Activated naive CD8-positive, alpha-beta T cell treated with anti-CD3 and anti-CD28 coated beads, Interleukin-2, amount 50 U/mL, for 16 hours (primary cell): ENCODE measurements around the gene SRSF8.
"Not testable (repeated sequence)": the region's sequence is repeated elsewhere in the genome, so short reads cannot be mapped to it uniquely, and the experiment has no call there.

Source experiments
- DNase-seq: peaks from one replicate; pipeline ENCODE4 v3.0.0-alpha.2; 2020; ENCODE audit warnings: low read depth, low spot score

Gene SRSF8, protein sequence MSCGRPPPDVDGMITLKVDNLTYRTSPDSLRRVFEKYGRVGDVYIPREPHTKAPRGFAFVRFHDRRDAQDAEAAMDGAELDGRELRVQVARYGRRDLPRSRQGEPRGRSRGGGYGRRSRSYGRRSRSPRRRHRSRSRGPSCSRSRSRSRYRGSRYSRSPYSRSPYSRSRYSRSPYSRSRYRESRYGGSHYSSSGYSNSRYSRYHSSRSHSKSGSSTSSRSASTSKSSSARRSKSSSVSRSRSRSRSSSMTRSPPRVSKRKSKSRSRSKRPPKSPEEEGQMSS

DNA sequence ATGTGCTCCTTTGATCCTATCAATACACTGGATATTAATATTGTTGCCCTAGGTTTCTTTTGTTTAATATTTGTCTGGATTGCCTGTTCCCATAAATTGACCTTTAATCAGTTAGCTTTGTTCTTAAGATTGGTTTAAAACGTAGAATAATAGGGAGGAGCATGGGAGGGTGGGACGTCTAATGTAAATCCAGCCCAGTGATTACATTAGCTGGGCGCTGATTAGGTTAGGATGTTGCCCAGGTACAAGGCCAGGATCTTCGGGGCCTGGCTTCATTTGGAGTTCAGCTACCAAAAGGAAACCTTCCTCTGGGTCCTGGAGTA is at the start of gene SRSF8:
TSS of gene SRSF8 (plus strand) at position 204 of the 323 bp plus-strand sequence. CDS start 308 bp downstream, outside the sequence.
- DNase-seq = no peak

DNA sequence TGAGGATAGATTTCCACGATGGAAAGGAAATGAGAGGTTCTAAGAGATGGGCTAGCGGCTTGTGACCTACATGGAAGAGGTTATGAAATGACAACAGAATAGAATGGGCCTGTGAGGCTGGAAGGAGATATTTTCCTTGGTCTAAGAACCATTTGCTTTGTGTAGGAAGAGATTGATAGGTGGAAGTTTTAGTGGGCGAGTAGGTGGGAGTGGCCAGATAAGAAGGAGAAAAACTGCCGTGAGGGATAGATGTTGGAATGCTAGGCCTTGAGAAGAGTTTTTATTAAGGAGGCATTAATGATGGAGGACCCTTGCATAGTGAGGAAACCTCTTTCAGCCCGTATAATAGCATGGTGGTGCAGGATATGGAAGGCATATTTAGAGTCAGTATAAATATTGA is 45.3 kb upstream of the SRSF8 start:
- not testable (repeated sequence) for DNase-seq

DNA sequence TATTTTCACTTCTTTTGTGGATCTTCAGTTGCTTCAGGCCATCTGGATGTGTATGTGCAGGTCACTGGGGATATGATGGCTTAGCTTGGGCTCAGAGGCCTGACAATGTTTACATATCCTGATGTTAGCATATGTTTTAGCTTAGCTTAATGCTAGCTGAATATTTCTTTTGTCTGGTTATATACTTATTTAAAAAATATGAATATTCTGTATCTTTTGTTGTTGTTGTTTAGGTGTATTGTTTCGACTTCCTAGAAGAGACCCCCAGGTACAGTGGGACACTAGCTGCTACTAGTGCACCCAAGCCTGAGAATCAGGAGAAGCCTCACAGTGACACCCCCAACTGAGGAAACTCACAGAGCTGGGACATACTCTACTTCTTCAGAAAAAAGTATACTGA is 41.8 kb upstream of the SRSF8 start, which contains the start of gene KDM4E:
TSS of gene KDM4E (plus strand) at position 301 of the 400 bp plus-strand sequence. CDS start 300 bp downstream, outside the sequence.
- no peak for DNase-seq

DNA sequence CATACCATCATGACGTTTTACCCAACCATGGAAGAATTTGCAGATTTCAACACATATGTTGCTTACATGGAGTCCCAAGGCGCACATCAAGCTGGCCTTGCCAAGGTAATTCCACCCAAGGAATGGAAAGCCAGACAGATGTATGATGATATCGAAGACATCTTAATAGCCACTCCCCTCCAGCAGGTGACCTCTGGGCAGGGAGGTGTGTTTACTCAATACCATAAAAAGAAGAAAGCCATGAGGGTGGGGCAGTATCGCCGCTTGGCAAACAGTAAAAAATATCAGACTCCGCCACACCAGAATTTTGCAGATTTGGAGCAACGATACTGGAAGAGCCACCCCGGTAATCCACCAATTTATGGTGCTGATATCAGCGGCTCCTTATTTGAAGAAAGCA is 41.1 kb upstream of the SRSF8 start:
- not testable (repeated sequence) for DNase-seq

DNA sequence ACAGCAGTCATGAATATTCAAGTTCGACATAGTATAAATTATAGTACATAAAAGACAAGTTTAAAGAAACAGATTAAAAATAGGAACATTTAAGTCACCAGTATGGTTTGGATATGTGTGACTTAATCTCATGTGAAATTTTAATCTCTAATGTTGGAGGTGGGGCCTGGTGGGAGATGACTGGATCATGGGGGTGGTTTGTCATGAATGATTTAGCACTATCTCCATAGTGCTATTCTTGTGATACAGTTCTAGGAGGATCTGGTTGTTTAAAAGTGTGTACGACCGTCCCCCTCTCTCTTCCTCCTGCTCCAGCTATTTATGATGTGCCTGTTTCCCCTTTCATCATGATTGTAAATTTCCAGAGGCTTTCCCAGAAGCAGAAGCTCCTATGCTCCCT is 38.4 kb upstream of the SRSF8 start:
- DNase-seq = no peak

DNA sequence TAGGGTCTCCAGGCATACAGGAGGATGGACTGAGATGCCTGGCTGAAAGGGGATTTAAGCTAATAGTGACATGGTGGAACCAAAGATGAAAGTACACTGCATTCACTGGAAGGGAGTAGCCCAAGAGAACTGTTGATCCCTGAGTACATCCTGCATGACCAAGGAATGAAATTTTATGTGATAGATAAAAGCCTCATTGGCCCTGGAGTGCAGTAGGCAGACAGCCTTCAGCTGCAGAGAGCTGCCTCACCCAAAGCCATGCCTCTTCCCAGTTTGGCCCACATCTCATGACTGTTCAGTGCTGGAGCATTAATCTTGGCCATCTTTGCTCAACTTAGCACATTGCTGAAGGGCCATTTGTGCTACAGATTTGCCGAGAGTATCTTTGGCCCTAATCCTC is 33.7 kb upstream of the SRSF8 start:
- no peak for DNase-seq

DNA sequence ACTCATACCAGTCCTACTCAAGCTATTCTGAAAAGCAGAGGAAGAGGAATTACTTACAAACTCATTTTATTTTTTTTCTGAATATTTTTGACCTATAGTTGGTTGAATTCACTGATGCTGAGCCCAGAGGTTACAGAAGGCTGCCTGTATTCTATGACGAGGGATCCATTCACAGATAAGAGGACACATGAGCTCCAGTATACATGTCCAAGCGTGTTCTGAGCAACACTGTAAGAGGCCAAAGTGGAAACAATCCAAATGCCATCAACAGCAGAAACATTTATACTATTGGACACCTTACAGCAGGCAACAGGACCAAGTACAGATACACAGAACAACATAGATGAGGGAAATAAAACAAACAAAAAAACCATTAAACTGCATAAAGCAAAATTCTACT is 31.4 kb upstream of the SRSF8 start:
- no peak for DNase-seq

DNA sequence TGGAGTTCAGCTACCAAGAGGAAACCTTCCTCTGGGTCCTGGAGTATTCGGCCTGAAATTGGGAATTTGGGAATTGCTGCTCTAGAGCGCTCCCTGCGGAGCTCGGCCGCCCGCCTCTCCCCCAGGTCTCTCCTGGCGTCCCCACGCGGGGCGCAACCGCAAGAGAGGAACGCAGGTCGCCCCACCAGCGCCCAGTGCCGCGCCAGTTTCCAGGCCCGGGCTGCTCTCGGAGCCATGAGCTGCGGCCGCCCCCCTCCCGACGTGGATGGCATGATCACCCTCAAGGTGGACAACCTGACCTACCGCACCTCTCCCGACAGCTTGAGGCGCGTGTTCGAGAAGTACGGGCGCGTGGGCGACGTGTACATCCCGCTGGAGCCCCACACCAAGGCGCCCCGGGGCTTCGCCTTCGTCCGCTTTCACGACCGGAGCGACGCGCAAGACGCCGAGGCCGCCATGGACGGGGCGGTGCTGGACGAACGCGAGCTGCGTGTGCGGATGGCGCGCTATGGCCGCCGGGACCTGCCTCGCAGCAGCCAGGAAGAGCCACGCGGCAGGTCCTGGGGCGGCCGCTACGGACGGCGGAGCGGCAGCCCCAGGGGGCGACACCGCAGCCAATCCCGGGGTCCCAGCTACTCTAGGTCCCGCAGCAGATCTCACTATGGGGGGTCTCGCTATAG is 29.2 kb upstream of the SRSF8 start:
- not testable (repeated sequence) for DNase-seq

DNA sequence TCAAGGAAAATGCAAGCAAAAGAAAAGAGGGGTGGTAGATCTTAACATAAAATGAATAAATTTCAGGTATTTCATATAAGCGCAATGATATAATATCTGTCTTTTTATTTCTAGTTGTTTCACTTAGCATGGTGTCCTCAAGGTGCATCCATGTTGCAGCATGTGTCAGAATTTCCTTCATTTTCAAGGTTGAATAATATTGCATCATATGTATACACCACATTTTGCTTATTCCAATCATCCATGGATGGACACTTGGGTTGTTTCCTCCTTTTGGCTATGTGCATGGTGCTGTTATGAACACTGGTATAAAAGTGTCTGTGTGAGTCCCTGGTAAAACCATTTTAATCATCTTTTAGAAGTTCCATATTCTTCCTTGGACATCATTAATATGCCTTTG is 24.5 kb upstream of the SRSF8 start:
- DNase-seq = no peak

DNA sequence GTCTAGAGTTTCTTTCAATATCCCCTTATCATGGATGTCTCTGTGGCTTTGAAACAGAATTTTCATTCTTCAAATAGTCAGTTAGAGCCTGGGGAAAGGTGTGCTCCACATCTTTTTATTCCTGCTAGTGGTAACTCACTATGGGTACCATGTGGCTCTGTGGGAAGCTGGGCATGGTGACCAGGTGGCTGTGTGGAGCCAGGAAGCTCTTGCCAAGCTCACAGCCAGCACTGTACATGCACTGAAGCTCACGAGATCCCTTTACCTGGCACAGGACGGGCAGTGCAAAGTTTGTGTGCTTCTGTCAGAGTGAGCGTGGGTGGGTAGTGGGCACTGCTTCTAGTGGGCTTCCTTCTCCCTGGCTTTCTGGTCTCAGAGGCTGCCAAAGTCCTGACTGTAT is 23.8 kb upstream of the SRSF8 start:
- DNase-seq = no peak

DNA sequence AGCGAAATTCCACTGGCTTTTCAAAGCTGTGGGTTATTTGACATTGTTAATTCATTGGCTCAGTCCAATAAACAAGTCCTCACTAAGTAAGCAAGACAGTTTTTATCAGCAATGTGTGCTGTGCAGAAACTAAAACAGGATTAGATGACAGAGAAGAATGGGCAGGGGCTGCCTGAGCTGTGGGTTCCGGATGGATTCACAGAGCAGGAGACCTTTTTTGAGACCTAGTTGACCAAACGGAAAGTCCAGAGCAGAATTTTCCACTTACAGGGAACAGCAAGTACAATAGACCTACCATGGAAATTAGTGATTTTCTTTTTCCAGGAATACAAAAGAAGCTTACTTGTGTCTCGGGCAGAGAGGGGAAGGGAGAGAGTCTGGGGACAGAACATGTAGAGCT is 22.7 kb upstream of the SRSF8 start:
- DNase-seq = no peak

DNA sequence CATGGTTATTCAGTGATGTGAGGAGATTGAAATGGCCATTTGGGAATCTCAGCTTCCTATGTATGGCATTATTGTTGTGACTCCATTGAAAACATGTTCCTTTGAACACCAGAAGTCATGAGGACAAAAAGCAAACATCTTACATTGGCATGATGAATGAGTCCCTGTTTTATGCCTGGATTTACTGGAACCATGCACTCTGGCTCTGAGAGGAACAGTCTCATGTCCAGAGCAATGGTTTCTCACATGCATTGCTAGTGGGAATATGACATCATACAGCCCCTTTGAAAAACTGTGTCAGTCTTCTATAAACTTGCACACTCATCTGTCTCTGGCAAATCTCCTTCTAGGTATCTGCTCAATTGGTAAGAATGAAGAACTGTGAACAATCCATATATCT is 20.9 kb upstream of the SRSF8 start:
- no peak for DNase-seq

DNA sequence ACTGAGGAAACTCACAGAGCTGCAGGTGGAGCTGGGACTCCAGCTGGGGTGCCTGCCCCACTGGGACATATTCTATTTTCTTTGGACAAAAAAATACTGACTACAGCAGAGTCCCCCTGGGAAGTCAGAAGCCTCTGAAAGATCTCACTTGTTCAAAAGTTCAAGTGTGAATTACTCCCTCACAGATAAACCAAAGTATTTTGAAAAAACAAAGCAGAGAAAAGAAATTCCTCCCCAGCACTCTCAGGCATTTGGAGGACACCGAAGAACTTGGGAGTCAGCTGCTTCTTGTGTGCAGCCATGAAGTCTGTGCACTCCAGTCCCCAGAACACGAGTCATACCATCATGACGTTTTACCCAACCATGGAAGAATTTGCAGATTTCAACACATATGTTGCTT is 17.6 kb upstream of the SRSF8 start, which contains the start of gene KDM4F:
TSS of gene KDM4F (plus strand) at position 301 of the 400 bp plus-strand sequence.
- DNase-seq = not testable (repeated sequence)

DNA sequence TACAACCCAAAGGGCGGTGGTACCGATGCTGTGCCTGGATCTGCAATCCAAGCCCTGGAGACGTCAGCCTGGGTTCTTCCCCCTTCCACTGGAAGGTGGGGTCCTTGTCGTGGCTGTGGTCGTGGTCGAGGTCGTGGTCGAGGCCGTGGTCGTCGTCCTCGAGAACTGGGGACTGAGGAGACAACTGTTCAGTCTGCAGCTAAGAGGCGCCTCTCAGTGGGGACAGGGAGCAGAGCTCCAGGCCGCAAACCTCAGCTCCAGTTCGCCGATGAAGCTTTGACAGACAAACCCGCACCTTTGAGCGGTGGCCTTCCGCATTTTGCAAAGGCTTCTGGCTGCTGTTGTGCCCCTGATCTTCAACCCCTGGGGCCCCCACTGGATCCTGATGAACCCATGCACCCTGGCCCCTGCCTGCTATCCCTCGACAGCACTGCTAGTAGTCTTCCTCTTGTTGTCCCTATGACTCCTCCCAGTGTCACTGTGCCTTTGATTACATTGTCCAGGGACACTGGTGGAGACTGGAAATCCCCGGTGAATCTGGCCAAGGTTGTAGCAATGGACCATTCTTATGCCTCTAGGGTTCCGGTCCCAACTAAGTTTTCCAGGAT is 16.0 kb upstream of the SRSF8 start:
- no peak for DNase-seq

DNA sequence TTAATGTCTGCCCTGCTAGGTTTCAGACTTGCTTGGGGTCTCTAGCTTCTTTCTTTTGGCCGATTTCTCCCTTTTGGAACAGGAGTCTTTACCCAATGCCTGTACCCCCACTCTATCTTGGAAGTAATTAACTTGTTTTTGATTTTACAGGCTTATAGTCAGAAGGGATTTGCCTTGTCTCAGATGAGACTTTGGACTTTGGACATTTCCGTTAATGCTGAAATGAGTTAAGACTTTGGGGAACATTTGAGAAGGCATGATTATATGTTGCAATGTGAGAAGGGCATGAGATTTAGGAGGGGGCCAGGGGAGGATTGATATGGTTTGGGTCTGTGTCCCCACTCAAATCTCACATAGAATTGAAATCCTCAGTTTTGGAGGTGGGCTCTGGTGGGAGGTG is 12.4 kb upstream of the SRSF8 start:
- no peak for DNase-seq

DNA sequence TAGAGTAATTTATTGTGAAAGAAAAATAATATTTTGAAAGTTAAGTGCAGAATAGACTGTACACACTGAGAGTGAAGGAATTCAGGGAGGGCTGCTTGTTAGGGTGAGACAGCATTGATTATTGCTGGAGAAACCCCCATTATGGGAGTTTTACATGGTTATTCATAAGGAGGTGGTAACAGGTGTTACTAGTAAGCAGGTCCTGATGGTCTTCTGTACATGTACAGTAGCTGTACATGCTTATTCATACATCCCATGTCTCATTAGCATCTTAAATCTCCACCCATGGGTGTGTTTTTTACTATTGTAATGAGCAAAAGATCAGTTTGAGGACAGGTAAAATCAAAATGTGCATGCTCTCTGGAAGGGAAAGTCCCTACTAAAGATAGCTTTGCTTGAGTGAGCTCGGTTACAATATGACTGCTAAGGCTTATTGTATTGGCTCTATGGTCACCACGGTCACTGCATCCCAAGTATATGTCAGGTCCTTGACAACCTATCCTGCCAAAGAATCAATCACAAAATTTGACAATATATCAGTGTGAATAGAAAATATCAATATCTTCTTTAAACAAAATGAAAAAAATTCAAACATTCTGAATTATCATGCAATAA is 11.3 kb upstream of the SRSF8 start:
- DNase-seq = no peak

DNA sequence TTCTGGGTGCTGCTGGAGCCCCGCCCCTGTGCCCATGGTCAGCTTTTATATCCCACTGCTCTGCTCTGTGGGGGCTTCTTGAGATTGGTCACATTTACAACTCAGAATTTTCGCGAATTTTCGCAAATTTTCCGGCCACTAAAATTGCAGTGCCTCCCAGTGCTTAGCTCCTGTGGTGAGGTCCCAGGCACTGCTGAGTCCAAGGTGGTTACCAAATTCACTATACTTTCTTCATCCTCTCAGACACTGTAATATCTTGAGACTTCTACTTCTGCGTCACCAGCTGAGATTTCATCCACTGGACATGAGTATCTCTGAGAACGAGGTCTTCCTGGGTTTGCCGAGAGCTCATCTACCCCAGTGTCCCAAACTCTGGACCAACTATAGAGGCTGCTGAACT is 8.8 kb upstream of the SRSF8 start:
- DNase-seq = no peak

DNA sequence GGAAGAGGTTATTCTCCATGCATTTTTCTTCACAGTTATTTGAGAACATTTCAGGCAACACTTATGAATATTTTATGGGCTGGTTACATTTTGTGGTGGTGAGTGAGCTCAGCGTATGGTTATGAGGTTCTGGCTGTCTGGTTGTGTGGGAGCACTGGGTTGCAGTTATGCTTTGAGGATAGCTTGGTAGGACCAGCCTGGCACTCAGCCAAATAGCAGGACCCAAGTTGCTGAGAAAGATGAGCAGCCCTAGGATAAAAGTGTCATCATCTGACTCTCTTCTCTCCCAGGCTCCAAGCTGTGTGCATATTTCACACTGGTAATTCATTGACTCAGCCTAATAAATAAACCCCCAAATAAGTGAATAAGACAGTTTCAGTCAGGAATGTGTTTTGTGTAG is 8.1 kb upstream of the SRSF8 start:
- no peak for DNase-seq

DNA sequence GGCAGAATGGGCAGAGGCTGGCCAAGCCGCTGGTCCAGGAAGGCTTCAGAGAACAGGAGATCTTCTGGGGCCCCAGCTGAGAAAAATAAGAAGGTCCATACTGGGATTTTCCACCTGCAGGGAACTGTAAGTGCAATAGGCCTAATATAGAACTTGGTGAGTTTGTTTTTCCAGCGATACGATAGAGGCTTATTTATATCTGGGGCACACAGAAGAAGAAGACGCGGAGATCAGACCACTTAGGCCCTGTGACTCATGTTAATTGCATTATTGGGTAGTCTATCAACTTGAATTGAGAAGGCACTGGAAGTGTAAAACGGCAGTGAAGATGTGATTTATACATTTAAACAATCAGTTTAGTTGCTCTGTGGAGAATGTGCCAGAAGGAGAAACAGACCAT is 7.7 kb upstream of the SRSF8 start:
- DNase-seq = no peak

DNA sequence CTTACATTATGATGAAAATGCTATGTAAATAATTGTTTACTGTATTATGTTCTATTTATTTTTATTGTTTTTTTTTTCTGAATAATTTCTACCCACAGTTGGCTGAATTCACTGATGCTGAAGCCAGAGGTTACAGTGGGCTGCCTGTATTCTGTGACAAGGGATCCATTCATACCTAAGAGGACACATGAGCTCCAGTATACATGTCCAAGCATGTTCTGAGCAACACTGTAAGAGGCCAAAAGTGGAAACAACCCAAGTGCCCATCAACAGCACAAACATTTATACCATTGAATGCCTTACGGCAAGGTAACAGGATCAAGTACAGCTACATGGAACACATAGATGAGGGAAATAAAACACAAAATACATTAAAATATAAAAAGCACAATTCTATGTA is 1.4 kb upstream of the SRSF8 start:
- DNase-seq = no peak

DNA sequence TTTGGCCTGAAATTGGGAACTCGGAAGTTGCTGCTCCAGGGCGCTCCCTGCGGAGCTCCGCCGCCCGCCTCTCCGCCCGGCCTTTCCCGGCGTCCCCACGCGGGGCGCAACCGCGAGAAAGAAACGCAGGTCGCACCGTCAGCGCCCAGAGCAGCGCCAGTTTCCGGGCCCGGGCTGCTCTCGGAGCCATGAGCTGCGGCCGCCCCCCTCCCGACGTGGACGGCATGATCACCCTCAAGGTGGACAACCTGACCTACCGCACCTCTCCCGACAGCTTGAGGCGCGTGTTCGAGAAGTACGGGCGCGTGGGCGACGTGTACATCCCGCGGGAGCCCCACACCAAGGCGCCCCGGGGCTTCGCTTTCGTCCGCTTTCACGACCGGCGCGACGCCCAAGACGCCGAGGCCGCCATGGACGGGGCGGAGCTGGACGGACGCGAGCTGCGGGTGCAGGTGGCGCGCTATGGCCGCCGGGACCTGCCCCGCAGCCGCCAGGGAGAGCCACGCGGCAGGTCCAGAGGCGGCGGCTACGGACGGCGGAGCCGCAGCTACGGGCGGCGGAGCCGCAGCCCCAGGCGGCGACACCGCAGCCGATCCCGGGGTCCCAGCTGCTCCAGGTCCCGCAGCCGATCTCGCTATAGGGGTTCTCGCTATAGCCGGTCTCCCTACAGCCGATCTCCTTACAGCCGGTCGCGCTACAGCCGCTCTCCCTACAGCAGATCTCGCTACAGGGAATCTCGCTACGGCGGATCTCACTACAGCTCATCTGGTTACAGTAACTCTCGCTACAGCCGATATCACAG is 521 bp downstream of the SRSF8 start:
- DNase-seq = peak; percentile 41

DNA sequence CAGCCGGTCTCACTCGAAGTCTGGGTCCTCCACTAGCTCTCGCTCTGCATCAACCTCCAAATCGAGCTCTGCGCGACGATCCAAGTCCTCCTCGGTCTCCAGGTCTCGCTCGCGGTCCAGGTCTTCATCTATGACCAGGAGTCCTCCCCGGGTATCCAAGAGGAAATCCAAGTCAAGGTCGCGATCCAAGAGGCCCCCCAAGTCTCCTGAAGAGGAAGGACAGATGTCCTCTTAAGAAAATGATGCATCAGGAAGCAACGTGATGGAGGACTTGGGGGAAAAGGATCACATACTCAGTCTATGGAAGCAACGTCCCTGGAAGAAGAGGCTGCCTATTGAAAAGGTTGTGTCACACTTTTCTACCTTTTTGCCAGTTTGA is 1.1 kb downstream of the SRSF8 start:
- DNase-seq = no peak
